LHCN-M2 (cell line): ENCODE results near the gene MUCL1. TPM values are rescaled to one million over a fixed set of nuclear protein-coding genes. Genes with fewer than 3 reads are reported as not detected.
A peak's percentile ranks its signal among the peaks of the same experiment; 100 is the strongest.
"Not testable (repeated sequence)": the region's sequence is repeated elsewhere in the genome, so short reads cannot be mapped to it uniquely, and the experiment has no call there.

ENCODE experiments used
- DNase-seq: peaks from one replicate; pipeline ENCODE4 v3.0.0-alpha.2; 2012; ENCODE audit warnings: low read depth
- polyA plus RNA-seq: library from polyadenylated mRNA; unstranded; fragments of >200 nt; gene quantifications from one replicate; pipeline ENCODE4 v1.2.1, GENCODE V29; 2012; ENCODE audit warnings: missing spikeins
- total RNA-seq: library from RNA; depleted of rRNA; stranded (reverse); fragments of >200 nt; gene quantifications from 2 replicates; pipeline ENCODE4 v1.2.3, GENCODE V29; 2014; rRNA removed

The MUCL1 gene, protein sequence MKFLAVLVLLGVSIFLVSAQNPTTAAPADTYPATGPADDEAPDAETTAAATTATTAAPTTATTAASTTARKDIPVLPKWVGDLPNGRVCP
- not detected in 2 replicates for total RNA-seq
- not detected for polyA plus RNA-seq

DNA sequence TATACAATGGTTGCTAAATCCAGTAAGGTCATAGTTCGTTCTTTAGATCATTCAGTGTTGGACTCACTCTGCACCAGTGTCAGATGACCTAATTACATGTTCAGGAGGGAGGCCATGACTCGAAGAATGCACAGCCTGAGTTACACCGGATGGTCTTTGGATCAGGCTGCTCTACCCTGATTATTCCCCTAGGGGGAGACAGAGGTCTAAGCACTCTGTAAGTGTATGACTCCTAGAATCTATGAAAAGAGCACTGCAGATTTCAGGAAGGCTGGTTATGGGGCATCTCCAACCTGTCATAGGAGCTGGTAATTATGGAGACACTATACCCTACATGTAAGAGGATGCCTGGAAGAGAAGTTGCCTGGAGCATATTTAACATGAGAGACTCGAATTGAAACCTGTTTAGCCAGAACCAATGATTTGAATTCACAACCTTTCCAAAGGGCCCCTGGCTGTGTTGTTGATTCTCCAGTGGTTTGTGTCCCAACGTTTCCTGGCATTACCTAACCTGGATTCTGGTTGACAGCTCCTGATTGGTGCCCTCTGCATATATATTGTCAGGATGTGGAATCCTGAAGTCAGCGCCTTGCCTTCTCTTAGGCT is at the start of gene MUCL1:
Gene MUCL1 (plus strand): TSS at position 584 of the 606 bp plus-strand sequence. CDS start 67 bp downstream, outside the sequence.
- DNase-seq: peak; percentile 69

DNA sequence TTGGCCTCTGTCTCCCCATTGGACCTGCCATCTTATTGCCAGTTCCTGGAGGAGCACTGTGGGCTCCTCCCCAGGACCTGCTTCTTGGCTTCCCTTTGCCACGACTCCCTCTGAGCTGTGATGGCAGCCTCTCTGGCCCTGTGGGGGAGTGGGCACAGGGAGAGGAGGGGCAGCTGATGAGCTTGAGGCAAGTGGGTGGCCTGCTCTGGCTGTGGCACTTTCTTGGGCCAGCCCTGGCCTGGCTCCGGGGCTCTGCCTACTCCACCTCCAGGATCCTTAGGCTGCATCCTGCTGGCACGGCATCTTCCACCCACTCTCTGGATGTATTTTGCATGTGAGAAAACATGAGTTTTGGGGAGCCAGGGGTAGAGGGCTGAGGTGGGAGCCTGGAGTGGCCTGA is 32.6 kb upstream of the MUCL1 start:
- no peak for DNase-seq

DNA sequence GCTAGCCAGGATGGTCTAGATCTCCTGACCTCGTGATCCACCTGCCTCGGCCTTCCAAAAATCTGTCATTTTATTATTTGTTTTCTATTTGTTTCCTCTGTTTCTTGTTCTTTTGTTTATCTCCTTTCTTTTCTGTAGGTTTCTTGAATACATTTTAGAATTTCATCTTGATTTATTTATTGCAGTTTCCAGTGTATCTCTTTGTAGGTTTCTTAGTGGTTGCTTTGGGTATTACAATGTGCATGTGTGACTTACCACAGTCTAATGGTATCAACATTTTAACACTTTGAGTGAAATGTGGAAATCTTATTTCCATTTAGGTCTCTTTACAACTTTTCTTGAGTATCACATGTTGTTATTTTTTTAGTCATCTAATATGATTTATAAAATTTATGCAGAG is 29.9 kb upstream of the MUCL1 start:
- no peak for DNase-seq

DNA sequence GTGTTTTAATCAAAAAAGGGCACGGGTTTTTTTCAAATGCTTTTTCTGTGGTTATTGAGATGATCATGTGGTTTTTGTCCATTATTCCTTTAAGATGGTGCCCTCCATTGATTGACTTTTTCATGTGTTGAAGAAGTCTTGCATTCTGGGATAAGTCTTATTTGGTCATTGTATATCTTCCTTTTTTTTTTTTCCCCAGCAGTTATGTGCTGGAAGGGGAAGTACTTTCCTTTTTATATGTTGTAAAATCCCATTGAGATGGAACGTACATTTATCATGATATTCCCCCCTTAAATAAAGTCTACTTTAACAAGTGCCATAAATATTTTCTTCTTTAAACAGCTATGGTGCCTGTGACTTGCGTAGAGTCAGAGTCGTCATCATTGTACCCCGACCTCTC is 24.8 kb upstream of the MUCL1 start:
- DNase-seq: no peak

DNA sequence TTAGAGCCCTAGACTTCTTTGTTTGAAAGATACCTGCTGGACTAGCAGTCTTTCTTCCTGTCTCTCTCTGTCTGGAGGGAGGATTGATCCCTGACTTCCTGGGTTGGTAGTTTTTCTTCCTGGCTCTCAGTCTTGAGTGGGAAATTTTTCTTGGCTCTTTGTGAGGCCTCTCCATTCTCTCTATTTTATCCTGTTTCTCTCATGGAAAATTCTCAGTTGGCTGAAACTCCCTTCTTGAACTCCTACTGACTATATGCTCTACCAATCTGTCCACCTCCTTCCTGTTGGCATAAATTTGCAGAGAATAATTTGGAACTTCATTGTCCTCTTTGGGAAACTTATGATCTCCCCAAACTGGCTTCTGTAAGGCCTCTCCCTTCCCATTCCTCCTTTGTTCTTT is 24.1 kb upstream of the MUCL1 start:
- no peak for DNase-seq

DNA sequence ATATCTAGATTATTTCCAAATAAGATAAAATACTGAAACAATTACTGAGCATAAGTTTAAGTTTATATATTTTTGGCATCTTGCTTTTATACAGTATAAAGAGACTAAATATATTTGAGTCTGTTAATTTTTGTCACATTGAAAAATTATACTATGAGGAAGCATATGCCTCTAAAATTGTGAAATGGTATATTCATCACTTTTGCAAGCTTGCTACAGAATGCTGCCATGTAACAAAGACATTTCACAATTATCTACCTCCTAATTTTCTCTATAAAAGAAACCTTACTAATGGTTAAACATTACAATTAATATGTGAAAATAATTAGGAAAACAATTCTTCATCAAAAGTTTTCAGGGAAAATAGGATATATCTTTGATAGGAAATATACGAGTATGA is 22.7 kb upstream of the MUCL1 start:
- no peak for DNase-seq

DNA sequence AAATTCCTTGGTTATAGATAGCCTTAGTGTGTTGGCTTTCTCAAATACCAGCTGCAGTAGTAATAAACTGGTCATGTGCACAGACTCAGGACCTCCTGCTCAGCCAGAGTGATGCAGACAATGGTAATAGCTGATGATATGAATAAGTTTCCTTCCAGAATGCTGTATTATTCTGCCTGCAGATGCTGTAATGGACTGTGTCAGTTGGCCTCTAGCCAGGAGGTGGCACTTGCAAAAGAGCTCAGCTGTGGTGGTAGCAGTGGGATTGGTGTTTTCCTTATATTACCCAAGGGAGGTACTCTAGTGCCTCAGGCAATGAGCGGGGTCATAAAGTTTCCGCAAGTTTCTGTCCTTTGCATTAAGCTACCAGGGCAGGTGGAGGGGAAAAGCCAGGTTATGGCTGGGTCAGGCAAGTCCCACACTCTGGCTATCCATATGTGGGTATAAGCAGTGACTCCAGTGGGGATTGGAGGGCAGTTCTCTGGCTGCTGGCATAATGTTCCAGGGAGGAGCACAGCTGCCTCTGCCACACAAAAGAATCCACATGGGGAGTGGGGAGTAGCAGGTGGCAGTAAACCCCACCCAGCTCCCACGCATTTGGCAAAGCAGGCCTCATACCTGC is 14.0 kb upstream of the MUCL1 start:
- DNase-seq: no peak

DNA sequence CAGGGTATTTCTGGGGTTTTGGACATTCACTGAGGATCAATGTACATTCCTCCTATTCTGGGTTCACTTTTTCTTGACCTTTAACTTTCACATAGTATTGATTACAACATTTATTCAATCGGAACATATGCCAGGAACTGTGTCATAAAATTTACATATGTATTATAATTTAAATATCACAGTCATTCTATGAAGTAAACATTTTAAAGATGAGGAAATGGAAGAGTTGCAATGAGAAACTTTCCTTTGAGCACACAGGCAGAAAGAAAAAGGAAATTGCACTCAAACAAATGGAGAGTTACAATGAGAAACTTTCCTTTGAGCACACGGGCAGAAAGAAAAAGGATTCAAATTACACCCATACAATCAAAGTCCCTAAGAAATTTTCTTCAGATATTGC is 3.1 kb downstream of the MUCL1 start:
- no peak for DNase-seq

DNA sequence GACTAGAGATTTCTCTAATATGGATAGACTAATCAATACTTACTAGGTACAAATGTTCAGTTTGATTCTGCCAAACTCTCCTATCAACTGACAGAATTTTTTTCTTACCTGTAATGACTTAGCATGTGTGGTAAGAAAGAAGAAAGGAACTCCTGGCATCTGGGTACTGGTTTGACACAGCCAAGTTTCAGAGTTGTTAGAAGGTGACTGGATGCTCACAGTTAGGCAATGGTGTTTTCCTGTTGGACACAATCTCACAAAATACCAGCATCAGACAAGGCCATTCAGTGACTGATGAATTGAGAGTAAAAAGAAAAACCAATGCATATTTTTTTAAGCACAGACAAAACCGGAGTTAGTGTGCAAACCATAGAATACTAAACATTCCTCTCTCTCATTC is 4.2 kb downstream of the MUCL1 start:
- DNase-seq: no peak

DNA sequence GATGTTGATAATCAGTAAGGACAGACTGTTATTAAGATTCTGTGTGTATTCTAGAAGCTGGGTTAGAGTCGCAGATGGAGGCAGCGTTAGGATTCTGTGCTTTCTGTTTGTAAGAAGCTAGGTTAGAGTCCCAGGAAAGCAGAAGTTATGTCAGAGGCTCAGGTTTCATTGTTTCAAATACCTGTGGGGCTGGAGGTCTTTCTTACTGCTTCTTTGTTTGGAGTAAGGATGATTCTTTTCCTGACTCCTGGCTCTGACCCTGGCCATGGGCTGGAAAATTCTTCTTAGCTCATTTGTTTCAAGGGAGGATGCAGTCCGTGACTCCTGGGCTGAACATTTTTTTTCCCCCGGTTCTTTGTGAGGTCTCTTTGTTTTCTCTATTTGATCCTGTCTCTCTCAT is 5.2 kb downstream of the MUCL1 start:
- DNase-seq: no peak

DNA sequence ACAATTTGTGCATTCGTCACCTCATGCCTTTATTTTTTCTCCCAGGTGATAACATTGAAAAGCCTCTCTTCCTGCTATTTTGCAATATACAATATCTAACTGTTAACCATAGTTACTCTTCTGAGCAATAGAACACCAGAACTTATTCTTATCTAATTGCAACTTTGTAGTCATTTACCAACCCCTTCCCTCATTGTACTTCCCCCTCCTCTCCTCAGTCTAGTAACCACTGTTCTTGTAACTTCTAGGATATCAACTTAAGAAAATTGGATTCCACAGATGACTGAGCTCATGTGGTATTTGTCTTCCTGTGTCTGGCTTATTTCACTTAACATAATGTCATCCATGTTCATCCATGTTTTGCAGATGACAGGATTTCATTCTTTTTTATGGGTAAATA is 7.6 kb downstream of the MUCL1 start:
- no peak for DNase-seq

DNA sequence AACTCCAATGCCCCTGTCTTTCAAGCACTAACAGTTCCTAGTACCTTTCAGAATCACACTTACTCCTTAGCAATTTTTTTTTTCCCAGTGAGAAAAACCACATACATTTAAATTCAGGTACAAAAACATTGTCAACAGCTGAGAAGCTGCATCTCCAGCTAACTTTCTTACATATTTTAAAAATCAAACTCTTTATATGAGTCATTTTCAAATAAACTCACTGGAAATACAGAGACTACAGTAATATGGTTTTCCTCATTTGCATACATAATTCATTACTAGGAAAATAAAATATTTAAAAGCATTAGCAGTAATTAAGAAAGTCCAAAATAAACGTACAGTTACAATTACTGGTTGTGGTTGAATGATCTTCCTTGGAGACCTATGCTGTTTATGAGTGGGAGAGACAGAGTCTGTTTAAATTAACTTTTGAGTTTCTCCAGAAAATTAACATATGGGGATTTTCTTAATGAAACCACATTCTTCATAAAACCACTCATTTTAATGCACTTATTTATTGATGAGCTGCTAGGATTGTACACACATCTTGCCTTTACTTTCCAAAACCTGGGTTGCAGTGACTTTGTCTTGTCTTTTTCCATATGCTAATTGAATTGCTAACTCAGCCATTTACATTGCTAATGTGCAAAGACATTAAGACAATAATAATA is 9.8 kb downstream of the MUCL1 start:
- no peak for DNase-seq

DNA sequence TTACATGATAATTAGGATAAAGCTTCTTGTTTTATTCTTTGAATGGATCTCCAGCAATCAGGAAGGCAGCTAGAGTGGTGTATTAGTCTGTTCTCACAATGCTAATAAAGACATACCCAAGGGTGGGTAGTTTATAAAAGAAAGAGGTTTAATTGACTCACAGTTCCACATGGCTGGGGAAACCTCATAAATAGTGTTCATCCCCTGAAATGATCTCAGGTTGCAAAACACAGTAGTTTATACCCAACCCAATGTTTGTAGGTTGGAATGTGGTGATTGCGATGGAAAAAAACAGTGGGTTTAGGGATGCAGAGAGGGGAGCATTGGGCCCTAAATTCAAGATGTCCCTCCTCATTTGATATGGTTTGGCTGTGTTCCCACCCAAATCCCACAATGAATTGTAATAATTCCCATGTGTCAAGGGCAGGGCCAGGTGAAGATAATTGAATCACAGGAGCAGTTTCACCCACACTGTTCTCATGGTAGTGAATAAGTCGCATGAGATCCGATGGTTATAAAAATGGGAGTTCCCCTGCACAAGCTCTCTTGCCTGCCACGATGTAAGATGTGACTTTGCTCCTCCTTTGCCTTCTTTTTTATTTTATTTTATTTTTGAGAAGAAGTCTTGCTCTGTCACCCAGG is 11.5 kb downstream of the MUCL1 start:
- no peak for DNase-seq

DNA sequence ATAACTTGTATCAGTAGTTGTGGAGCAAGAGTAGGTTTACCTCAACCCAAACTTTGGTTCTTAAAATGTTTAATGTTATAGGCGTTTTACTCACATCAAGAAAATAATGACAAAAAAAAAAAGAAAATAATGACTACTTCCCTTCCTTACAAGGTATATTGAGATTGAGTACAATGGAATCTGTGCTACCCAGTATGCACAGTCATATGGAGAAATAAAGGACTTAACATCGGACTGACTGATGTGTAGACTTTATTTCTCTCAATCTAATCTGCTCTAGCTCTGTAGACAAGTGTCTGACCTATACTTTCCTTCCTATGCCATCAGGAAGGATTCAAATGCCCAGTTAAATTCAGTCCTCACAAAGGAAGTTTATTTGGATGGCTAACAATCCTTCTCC is 14.4 kb downstream of the MUCL1 start:
- DNase-seq: no peak

DNA sequence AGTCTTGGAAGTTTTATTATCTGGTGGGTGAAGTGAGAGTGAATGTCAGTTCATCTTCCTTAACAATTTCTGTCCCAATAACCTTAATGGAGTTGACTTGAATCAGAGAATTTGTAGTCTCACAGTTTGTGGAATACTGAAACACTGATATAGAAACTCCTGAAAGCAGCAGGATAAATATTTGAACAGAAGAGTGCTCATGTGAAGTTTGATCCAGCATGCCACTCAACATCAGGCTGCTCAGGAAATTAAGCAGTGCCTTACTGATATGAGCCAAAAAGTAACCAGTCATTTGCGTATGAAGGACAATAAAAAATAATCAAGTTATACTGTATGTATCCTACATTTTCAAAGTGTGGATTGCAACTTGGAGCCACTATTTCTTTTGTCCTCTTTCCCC is 15.7 kb downstream of the MUCL1 start:
- no peak for DNase-seq

DNA sequence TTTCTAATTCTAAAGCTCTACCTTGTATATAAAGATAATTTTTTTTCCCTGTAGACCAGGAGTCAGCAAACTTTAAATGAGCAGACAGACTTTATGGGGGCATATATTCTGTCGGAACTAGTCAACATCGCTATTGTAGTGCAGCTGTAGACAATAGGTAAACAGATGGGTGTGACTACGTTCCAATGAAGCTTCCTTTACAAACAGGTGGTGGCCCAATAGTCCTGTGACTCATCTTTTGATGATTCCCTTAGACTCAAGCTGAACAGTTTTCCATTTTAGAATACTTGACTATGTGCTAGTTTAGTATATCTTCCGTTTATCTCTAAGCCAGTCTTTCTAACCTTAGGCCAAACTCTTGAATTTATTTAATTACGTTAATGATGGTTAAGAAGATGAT is 16.3 kb downstream of the MUCL1 start:
- no peak for DNase-seq

DNA sequence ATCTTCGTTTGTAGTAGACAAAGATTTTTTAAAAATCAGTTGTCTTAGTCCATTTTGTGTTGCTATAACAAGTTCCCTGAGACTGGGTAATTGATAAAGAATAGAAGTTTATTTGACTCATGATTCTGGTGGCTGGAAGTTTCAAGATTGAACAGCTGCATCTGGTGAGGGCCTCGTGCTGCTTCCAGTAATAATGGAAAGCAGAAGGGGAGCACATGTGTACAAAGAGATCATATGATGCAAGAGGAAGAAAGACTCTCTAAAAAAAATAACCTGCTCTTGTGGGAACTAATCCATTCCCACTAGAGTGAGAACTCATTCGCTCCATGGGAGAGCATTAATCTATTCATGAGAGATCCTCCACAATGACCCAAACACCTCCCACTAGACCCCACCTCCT is 24.8 kb downstream of the MUCL1 start:
- peak; percentile 79 for DNase-seq

DNA sequence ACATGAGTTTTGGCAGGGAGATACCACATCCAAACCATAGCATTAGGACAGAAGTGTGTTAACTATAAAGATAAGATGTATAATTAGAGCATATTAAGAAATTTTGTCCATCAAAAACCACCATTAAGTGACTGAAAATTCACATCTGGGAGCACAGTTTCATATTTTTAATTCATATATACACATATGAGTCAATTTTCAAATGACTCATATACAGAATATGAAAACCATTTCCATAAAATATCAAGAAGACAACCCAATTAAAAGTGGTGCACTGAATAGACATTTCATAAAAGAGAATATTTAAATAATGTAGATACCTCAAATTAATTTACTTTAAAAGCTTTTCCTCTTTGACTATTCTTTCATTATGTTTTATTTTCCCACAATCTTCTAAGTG is 25.3 kb downstream of the MUCL1 start:
- peak; percentile 31 for DNase-seq

DNA sequence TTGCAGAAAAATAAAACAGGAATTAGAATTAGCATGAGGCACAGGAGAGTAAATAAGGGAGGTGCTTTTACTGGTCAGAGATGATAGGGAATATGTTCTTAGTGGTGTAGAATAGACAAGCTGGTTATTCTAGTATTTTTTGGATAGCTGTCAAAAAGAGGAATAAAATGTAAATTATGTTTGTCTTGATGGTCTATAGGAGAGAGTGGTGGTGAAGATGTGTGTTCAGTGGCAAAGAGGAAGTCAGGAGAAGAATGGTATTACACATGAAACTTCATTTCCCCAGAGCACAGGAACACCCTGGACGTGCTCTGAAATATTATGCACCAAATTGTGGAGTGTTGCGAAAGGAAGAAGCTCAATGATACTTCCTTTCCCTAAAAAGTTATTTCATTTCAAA is 27.8 kb downstream of the MUCL1 start:
- no peak for DNase-seq

DNA sequence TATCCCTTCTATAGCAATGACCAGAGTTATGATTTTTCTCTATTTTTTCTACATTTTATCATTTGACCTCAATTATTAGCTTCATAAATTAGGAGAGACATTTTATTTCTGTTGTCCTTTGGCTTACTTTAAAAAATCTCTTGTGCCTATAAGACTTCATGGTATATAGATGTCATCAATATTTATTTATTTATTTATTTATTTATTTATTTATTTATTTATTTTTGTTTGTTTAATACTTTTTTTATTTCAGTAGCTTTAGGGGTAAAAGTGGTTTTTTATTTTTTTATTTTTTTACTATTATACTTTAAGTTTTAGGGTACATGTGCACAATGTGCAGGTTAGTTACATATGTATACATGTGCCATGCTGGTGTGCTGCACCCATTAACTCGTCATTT is 28.3 kb downstream of the MUCL1 start:
- not testable (repeated sequence) for DNase-seq

DNA sequence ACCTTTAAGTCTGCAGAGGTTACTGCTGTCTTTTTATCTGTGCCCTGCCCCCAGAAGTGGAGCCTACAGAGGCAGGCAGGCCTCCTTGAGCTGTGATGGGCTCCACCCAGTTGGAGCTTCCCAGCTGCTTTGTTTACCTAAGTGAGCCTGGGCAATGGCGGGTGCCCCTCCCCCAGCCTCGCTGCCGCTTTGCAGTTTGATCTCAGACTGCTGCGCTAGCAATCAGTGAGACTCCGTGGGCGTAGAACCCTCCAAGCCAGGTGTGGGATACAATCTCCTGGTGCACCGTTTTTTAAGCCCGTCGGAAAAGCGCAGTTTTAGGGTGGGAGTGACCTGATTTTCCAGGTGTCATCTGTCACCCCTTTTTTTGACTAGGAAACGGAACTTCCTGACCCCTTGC is 34.1 kb downstream of the MUCL1 start:
- not testable (repeated sequence) for DNase-seq

DNA sequence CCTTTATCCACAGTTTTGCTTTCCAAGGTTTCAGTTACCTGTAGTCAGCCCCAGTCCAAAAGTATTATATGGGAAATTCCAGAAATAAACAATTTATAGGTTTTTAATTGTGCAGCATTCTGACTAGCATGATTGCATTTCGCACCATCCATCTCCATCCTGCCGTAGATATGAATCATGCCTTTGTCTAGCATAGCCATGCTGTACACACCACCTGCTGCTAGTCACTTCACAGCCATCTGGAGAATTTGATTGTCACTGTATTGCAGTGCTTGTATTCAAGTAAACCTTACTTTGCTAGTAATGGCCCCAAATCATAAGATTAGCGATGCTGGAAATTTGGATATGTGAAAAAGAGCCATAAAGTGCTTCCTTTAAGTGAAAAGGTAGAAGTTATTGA is 36.0 kb downstream of the MUCL1 start:
- no peak for DNase-seq
